HepG2 (cell line): ENCODE data around the gene EEF1A2. TPM values are rescaled to one million over a fixed set of nuclear protein-coding genes. Genes with fewer than 3 reads are reported as not detected.

Experiments used
- ESRRA ChIP-seq: sonication (generic); formaldehyde crosslinking; IDR thresholded peaks from 2 replicates; pipeline ENCODE4 v1.5.1; 2020; ENCODE audit warnings: mild to moderate bottlenecking, low read depth, missing genetic modification reagents
- FOXA1 ChIP-seq, 2 experiments: fragments of 450-650 bp in 1 of 2; sonication (generic) in 1 of 2; formaldehyde crosslinking in 1 of 2; IDR thresholded peaks; 2 replicates each; pipeline versions ENCODE4 v1.4.0 to v1.6.1; 2016 to 2020; ENCODE audit warnings: missing genetic modification reagents in 1 of 2
- GABPB1 ChIP-seq: IDR thresholded peaks from 2 replicates; pipeline ENCODE4 v1.6.1; 2016; ENCODE audit warnings: mild to moderate bottlenecking, missing genetic modification reagents, moderate library complexity, missing compliant biosample characterization
- IKZF1 ChIP-seq: fragments of 450-650 bp; IDR thresholded peaks from 2 replicates; pipeline ENCODE4 v1.7.1; 2016
- SP4 ChIP-seq: sonication (generic); formaldehyde crosslinking; IDR thresholded peaks from 2 replicates; pipeline ENCODE4 v1.8.1; 2023; ENCODE audit warnings: mild to moderate bottlenecking, missing genetic modification reagents
- SPEN ChIP-seq: sonication (generic); formaldehyde crosslinking; IDR thresholded peaks from 2 replicates; pipeline ENCODE4 v1.5.1; 2020; ENCODE audit warnings: low read depth, mild to moderate bottlenecking, missing genetic modification reagents
- U2AF2 ChIP-seq: fragments of 200-400 bp; formaldehyde crosslinking; IDR thresholded peaks from 2 replicates; pipeline ENCODE4 v1.6.1; 2017; ENCODE audit warnings: low read depth, mild to moderate bottlenecking, low read length
- ZMYM2 ChIP-seq: sonication (generic); formaldehyde crosslinking; IDR thresholded peaks from 2 replicates; pipeline ENCODE4 v1.8.0; 2022; ENCODE audit warnings: mild to moderate bottlenecking, missing genetic modification reagents
- ZNF235 ChIP-seq: sonication (generic); formaldehyde crosslinking; IDR thresholded peaks from 2 replicates; pipeline ENCODE4 v1.8.1; 2023; ENCODE audit warnings: mild to moderate bottlenecking, missing genetic modification reagents, borderline replicate concordance
- ZNF629 ChIP-seq: sonication (generic); formaldehyde crosslinking; conservative IDR thresholded peaks from 2 replicates; pipeline ENCODE4 v1.5.0; 2020; ENCODE audit warnings: missing genetic modification reagents
- ZNF746 ChIP-seq: sonication (generic); formaldehyde crosslinking; IDR thresholded peaks from 2 replicates; pipeline ENCODE4 v1.8.0; 2022; ENCODE audit warnings: mild to moderate bottlenecking, missing genetic modification reagents
- polyA plus RNA-seq, 8 experiments: library from polyadenylated mRNA; depleted of rRNA in 3 of 8; stranded (reverse) in 7 of 8; unstranded in 1 of 8; fragments of >200 nt; fragmentation: Illumina TruSeq in 4 of 8; extraction: Trizol in 4 of 8; gene quantifications; 2 replicates each; pipeline versions ENCODE4 v1.2.1 to v1.2.3, GENCODE V29; 2011 to 2016; ENCODE audit warnings: low read depth in 4 of 8, missing spikeins in 1 of 8, mixed read lengths in 1 of 8; ENCODE audit not compliant: insufficient read depth in 1 of 8
- total RNA-seq, 5 experiments: library from RNA; depleted of rRNA; stranded (reverse); fragments of >200 nt; fragmentation: Illumina TruSeq; extraction: Trizol; gene quantifications; 2 replicates each; pipeline ENCODE4 v1.2.3, GENCODE V29; 2016; ENCODE audit warnings: low read depth in 1 of 5
- TF ChIP-seq, protein P1 (sequence below): sonication (generic); formaldehyde crosslinking; IDR thresholded peaks from 2 replicates; pipeline ENCODE4 v1.9.0; 2022; ENCODE audit warnings: missing genetic modification reagents, mild to moderate bottlenecking, borderline replicate concordance
- TF ChIP-seq, protein P2 (sequence below): sonication (generic); formaldehyde crosslinking; IDR thresholded peaks from 2 replicates; pipeline ENCODE4 v1.4.0; 2020; ENCODE audit warnings: missing genetic modification reagents, borderline replicate concordance
- TF ChIP-seq, protein P3 (sequence below): sonication (generic); formaldehyde crosslinking; IDR thresholded peaks from 2 replicates; pipeline ENCODE4 v1.4.0; 2020; ENCODE audit warnings: missing genetic modification reagents
- TF ChIP-seq, protein P4 (sequence below): sonication (generic); formaldehyde crosslinking; IDR thresholded peaks from 2 replicates; pipeline ENCODE4 v1.9.0; 2021; ENCODE audit warnings: mild to moderate bottlenecking, missing genetic modification reagents
- TF ChIP-seq, protein P5 (sequence below): sonication (generic); formaldehyde crosslinking; IDR thresholded peaks from 2 replicates; pipeline ENCODE4 v1.4.0; 2020; ENCODE audit warnings: missing genetic modification reagents, borderline replicate concordance

Gene EEF1A2
- total and polyA plus RNA-seq, 2 of the 13 experiments (the other 11 are each of a cell fraction or from before 2014, with no cell fraction given) = 0.44 to 0.87 TPM

DNA sequence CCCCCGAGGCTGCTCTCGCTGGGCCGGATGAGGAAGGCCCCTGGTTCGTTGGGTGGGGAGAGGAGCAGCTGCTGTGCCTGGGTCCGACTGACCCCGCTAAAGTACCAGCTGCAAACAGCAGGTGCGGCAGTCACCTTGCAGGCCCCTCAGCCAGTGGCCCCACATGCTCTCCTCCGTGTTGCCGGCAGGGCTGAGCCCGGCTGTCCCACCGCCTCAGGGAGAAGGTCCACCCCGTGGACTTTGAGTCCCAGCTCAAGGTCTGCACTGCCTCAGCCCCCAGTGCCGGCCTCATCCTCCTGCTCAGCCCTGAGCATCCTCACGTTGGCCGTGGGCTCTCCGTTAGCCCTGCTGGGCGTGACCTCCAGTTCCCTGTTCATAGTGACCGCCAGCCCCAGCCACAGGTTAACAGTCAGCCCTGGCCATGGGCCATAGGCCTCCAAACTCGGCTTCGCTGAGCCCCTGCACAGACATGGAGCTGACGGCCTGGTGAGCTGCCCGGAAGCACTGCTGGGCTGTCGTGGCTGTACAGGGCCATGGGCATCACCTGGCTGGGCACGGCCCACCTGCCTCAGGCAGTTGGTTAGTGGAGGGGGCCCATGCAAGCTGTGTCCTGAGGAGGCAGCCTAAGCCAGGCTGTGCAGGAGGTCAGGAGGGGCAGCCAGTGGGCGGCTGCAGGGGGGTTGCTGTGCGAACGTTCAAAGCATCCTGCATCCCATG is 45.5 kb upstream of the EEF1A2 start (continued):
- TF ChIP-seq SPEN (CRISPR knock-in tag) (0 out of 2 replicates have a peak, but pooled peaks have one; percentile 43), ZNF235 (CRISPR knock-in tag) (no peak), GABPB1 (CRISPR knock-in tag) (peak; percentile 45; the same call in 1 of the 2 replicates), IKZF1 (no peak), ZNF629 (CRISPR knock-in tag) (no peak), ZNF746 (CRISPR knock-in tag) (no peak), SP4 (CRISPR knock-in tag) (peak; percentile 66; the same call in 1 of the 2 replicates), ZMYM2 (peak; percentile 93; the same call in 1 of the 2 replicates), U2AF2 (0 out of 2 replicates have a peak, but pooled peaks have one; percentile 33), FOXA1 (IDR thresholded peaks at IDR 0.05) (no peak), FOXA1 (CRISPR knock-in tag; IDR thresholded peaks at IDR 0.05) (no peak), ESRRA (peak; percentile 80; the same call in 1 of the 2 replicates)
- TF ChIP-seq, protein P1, sequence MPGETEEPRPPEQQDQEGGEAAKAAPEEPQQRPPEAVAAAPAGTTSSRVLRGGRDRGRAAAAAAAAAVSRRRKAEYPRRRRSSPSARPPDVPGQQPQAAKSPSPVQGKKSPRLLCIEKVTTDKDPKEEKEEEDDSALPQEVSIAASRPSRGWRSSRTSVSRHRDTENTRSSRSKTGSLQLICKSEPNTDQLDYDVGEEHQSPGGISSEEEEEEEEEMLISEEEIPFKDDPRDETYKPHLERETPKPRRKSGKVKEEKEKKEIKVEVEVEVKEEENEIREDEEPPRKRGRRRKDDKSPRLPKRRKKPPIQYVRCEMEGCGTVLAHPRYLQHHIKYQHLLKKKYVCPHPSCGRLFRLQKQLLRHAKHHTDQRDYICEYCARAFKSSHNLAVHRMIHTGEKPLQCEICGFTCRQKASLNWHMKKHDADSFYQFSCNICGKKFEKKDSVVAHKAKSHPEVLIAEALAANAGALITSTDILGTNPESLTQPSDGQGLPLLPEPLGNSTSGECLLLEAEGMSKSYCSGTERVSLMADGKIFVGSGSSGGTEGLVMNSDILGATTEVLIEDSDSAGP (CRISPR knock-in tag) = peak; percentile 43; the same call in 1 of the 2 replicates
- TF ChIP-seq, protein P2, sequence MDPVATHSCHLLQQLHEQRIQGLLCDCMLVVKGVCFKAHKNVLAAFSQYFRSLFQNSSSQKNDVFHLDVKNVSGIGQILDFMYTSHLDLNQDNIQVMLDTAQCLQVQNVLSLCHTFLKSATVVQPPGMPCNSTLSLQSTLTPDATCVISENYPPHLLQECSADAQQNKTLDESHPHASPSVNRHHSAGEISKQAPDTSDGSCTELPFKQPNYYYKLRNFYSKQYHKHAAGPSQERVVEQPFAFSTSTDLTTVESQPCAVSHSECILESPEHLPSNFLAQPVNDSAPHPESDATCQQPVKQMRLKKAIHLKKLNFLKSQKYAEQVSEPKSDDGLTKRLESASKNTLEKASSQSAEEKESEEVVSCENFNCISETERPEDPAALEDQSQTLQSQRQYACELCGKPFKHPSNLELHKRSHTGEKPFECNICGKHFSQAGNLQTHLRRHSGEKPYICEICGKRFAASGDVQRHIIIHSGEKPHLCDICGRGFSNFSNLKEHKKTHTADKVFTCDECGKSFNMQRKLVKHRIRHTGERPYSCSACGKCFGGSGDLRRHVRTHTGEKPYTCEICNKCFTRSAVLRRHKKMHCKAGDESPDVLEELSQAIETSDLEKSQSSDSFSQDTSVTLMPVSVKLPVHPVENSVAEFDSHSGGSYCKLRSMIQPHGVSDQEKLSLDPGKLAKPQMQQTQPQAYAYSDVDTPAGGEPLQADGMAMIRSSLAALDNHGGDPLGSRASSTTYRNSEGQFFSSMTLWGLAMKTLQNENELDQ = no peak
- TF ChIP-seq, protein P3, sequence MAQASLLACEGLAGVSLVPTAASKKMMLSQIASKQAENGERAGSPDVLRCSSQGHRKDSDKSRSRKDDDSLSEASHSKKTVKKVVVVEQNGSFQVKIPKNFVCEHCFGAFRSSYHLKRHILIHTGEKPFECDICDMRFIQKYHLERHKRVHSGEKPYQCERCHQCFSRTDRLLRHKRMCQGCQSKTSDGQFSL (CRISPR knock-in tag) = no peak
- TF ChIP-seq, protein P4, sequence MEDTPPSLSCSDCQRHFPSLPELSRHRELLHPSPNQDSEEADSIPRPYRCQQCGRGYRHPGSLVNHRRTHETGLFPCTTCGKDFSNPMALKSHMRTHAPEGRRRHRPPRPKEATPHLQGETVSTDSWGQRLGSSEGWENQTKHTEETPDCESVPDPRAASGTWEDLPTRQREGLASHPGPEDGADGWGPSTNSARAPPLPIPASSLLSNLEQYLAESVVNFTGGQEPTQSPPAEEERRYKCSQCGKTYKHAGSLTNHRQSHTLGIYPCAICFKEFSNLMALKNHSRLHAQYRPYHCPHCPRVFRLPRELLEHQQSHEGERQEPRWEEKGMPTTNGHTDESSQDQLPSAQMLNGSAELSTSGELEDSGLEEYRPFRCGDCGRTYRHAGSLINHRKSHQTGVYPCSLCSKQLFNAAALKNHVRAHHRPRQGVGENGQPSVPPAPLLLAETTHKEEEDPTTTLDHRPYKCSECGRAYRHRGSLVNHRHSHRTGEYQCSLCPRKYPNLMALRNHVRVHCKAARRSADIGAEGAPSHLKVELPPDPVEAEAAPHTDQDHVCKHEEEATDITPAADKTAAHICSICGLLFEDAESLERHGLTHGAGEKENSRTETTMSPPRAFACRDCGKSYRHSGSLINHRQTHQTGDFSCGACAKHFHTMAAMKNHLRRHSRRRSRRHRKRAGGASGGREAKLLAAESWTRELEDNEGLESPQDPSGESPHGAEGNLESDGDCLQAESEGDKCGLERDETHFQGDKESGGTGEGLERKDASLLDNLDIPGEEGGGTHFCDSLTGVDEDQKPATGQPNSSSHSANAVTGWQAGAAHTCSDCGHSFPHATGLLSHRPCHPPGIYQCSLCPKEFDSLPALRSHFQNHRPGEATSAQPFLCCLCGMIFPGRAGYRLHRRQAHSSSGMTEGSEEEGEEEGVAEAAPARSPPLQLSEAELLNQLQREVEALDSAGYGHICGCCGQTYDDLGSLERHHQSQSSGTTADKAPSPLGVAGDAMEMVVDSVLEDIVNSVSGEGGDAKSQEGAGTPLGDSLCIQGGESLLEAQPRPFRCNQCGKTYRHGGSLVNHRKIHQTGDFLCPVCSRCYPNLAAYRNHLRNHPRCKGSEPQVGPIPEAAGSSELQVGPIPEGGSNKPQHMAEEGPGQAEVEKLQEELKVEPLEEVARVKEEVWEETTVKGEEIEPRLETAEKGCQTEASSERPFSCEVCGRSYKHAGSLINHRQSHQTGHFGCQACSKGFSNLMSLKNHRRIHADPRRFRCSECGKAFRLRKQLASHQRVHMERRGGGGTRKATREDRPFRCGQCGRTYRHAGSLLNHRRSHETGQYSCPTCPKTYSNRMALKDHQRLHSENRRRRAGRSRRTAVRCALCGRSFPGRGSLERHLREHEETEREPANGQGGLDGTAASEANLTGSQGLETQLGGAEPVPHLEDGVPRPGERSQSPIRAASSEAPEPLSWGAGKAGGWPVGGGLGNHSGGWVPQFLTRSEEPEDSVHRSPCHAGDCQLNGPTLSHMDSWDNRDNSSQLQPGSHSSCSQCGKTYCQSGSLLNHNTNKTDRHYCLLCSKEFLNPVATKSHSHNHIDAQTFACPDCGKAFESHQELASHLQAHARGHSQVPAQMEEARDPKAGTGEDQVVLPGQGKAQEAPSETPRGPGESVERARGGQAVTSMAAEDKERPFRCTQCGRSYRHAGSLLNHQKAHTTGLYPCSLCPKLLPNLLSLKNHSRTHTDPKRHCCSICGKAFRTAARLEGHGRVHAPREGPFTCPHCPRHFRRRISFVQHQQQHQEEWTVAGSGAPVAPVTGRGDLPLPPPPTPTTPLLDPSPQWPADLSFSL = no peak
- TF ChIP-seq, protein P5, sequence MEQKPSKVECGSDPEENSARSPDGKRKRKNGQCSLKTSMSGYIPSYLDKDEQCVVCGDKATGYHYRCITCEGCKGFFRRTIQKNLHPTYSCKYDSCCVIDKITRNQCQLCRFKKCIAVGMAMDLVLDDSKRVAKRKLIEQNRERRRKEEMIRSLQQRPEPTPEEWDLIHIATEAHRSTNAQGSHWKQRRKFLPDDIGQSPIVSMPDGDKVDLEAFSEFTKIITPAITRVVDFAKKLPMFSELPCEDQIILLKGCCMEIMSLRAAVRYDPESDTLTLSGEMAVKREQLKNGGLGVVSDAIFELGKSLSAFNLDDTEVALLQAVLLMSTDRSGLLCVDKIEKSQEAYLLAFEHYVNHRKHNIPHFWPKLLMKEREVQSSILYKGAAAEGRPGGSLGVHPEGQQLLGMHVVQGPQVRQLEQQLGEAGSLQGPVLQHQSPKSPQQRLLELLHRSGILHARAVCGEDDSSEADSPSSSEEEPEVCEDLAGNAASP (CRISPR knock-in tag) = 0 out of 2 replicates have a peak, but pooled peaks have one; percentile 11
